AG04450 (cell line): ENCODE data around the gene DNAJC4. TPM values are rescaled to one million over a fixed set of nuclear protein-coding genes. Genes with fewer than 3 reads are reported as not detected.

ENCODE experiments used
- CTCF ChIA-PET: fragments of 300-600, 350-600 bp; formaldehyde crosslinking; extraction: SDS; loops from one replicate; lab custom pipeline; 2022; ENCODE audit warnings: antibody characterized with exemption, inconsistent platforms; lab: Charles Lee
- POLR2A ChIA-PET: fragments of 350-600 bp; formaldehyde crosslinking; extraction: SDS; loops from one replicate; lab custom pipeline; 2021; ENCODE audit warnings: antibody characterized with exemption, inconsistent platforms; lab: Yijun Ruan, JAX
- DNase-seq: peaks from one replicate; pipeline ENCODE4 v3.0.0-alpha.2; 2011; ENCODE audit warnings: low read depth, low spot score
- H3K27ac ChIP-seq: one replicate; pipeline ENCODE4 v1.5.1; 2012; ENCODE audit warnings: low read depth, low read length, control low read depth
- H3K27me3 ChIP-seq: one replicate; pipeline ENCODE4 v1.6.0; 2012; ENCODE audit warnings: low read length; ENCODE audit not compliant: control insufficient read depth, insufficient read depth
- H3K4me3 ChIP-seq: 2 replicates; pipeline ENCODE4 v1.5.1; 2011; ENCODE audit warnings: mild to moderate bottlenecking, low read depth, low read length, control low read depth
- H3K9me3 ChIP-seq: 2 replicates; pipeline ENCODE4 v1.5.1; 2012; ENCODE audit warnings: low read length; ENCODE audit not compliant: control insufficient read depth, insufficient read depth
- CTCF ChIP-seq: IDR thresholded peaks from 2 replicates; pipeline ENCODE4 v1.5.1; 2011; ENCODE audit warnings: low read depth, low read length, control low read depth, inconsistent platforms
- polyA plus RNA-seq: library from polyadenylated mRNA; depleted of rRNA; stranded (reverse); fragments of >200 nt; gene quantifications from 2 replicates; pipeline ENCODE4 v1.2.3, GENCODE V29; 2011

Gene DNAJC4
- polyA plus RNA-seq, 1 experiment: 18.7 TPM

- ChIA-PET CTCF (no interaction called here), POLR2A (interaction anchor here (0.7 kb wide), 1 partner anchor 56 kb away, joined by 3 read pairs; no protein-coding TSS in a partner anchor)
- no peaks in the 10 kb centered on the region for H3K27me3 ChIP-seq
- no peak for TF ChIP-seq CTCF
- H3K9me3 ChIP-seq: no peaks in the 10 kb centered on the region; the same call in 1 of the 2 replicates
- no peak for DNase-seq
- peak overlapping the region; percentile 75 for H3K4me3 ChIP-seq
- H3K27ac ChIP-seq: no peak overlapping the region
Measured at GRCh38 chr11:64229744-64230170, 591 bp upstream of the DNAJC4 start.

- TF ChIP-seq CTCF: no peak
- ChIA-PET CTCF (no interaction called here), POLR2A (interaction anchor here (0.7 to 1.4 kb wide), 2 partner anchors 10 to 40 kb away, joined by 4 read pairs; partner anchors contain the start of gene FKBP2)
- Histone ChIP-seq H3K4me3 (peak overlapping the region; percentile 75), H3K27me3 (no peaks in the 10 kb centered on the region), H3K27ac (no peak overlapping the region), H3K9me3 (no peaks in the 10 kb centered on the region; the same call in 1 of the 2 replicates)
- no peak for DNase-seq
Measured at GRCh38 chr11:64230985-64231365, 627 bp downstream of the DNAJC4 start.

DNA sequence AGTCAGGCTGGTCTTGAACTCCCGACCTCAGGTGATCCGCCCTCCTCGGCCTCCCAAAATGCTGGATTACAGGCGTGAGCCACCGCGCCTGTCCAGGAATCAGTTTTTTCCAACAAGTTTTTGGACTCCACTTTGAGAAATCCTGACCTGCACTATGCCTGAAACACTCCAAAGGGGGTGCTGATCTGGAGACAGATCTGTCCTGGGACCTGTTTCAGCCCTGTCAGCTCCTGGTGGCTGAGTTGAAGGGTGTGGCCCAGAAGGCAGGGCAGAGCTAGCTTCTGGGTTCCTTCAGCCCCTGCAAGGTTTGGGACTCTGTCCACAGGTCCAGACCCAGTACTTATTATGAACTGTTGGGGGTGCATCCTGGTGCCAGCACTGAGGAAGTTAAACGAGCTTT is 1.2 kb downstream of the DNAJC4 start:
- POLR2A ChIA-PET: interaction anchor here (0.5 to 1.4 kb wide), 2 partner anchors 10 to 15 kb away, joined by 3 to 4 read pairs; partner anchors contain the start of genes FKBP2 and PPP1R14B
- no peak for TF ChIP-seq CTCF
- DNase-seq: no peak
- Histone ChIP-seq H3K4me3 (no peak overlapping the region), H3K9me3 (no peaks in the 10 kb centered on the region), H3K27ac (no peak overlapping the region), H3K27me3 (no peaks in the 10 kb centered on the region)
- CTCF ChIA-PET: no interaction called here

- DNase-seq: no peak
- H3K27me3 ChIP-seq: no peaks in the 10 kb centered on the region
- no peak overlapping the region for H3K4me3 ChIP-seq
- ChIA-PET POLR2A (interaction anchor here (0.5 to 1.4 kb wide), 2 partner anchors 9 to 14 kb away, joined by 3 to 4 read pairs; partner anchors contain the start of genes FKBP2 and PPP1R14B), CTCF (interaction anchor here (2.1 kb wide), 1 partner anchor 69 kb away, joined by 6 read pairs; no protein-coding TSS in a partner anchor)
- H3K27ac ChIP-seq: no peak overlapping the region
- TF ChIP-seq CTCF: no peak
- no peaks in the 10 kb centered on the region for H3K9me3 ChIP-seq
Measured at GRCh38 chr11:64232182-64232966, 2.0 kb downstream of the DNAJC4 start.

DNA sequence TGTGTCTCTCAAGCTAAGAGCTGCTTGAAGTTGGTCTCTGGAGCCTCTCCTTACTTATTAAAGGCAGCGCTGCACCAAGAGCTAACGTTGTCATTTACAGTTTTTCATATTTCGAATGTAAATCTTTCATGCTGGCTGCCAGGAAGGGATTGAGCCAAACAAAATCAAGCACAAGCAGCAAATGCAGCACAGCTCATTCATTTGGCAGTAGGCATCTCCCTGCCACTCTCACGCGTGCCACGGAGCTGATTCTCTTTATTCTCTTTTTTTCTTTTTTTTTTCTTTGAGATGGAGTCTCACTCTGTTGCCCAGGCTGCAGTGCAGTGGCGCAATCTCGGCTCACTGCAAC is 2.6 kb downstream of the DNAJC4 start:
- ChIA-PET POLR2A (interaction anchor here (0.6 to 0.7 kb wide), 2 partner anchors 31 to 68 kb away, joined by 3 to 4 read pairs; no protein-coding TSS in a partner anchor), CTCF (interaction anchor here (2.1 kb wide), 1 partner anchor 68 kb away, joined by 6 read pairs; no protein-coding TSS in a partner anchor)
- no peak for DNase-seq
- no peak overlapping the region for H3K4me3 ChIP-seq
- H3K27ac ChIP-seq: no peak overlapping the region
- H3K27me3 ChIP-seq: no peaks in the 10 kb centered on the region
- no peak for TF ChIP-seq CTCF
- no peaks in the 10 kb centered on the region for H3K9me3 ChIP-seq
